GM21717 (cell line): ENCODE results near the gene CRACR2A.

ENCODE experiments used
- ATAC-seq: cut with Tn5 transposase; IDR thresholded peaks from one replicate; pipeline ENCODE4 v1.9.1; 2021; ENCODE audit warnings: mild to moderate bottlenecking, moderate library complexity; ENCODE audit not compliant: unreplicated experiment

Gene CRACR2A

DNA sequence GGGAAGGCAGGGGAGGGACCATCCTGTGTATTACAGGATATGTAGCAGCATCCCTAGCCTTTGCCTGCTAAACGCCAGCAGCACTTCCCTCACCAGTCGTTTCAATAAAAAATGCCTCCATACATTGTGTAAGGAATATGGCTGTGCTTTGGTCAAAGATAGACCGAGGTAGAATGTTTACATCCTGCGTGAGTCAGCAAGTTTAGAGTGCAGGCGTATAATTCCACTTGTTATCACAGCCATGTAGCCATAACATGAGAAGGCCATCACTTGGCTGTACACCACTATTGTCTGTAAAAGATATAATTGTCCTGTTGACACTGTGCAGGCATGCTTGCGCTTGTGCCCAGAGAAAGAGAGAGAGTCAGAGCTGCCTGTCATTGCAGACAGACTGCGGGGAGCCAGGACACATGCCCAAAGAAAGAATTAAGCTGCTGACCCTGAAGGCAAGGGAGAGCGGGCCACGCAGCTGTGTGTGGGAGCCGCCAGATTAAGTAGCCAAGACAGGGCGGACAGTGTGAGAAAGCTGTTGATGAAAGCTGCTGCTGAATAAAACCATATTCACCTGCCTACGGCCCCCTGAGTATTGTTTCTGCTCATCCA lies 68.4 kb downstream of the CRACR2A start:
- no peak for ATAC-seq

DNA sequence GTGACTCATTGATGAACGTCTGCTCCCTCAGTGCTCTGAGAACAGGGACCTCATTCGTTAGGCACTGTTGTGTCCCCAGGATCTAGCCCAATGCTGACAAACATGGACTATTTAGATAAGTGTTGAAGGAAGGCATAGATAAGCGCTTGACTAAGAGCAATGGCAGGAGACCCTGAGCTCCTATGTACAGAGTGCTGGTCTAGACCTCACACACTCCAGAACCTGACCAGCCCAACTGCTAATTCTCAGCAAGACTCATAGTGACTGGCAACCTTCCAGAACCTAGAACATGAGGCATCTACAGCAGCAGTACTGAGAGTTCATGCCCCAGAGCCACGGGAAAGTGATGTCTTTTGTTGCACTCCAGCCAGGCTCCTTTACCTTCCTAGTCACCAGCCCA lies 69.2 kb downstream of the CRACR2A start:
- no peak for ATAC-seq

DNA sequence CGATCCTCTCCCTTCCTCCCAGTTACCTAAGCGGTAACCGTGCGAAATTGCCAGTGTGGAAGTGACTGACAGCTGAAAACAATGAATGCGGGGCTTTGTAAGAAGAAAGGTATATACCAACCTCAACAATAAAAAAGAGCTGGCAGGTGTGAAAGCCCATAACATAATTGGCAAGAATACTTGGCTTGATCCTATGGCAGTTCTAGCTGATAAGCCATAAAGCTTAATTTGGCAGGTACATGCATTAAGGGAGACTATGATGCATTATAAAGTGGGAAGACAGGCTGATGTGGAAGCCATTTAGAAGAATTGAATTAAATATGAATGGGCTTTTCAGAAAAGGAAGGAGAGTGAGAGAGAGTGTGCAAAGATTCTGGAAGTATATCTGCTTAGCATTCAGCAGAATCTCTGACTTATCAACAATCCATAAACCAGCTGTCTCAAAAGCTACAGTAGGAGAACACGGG lies 71.3 kb downstream of the CRACR2A start:
- no peak for ATAC-seq

DNA sequence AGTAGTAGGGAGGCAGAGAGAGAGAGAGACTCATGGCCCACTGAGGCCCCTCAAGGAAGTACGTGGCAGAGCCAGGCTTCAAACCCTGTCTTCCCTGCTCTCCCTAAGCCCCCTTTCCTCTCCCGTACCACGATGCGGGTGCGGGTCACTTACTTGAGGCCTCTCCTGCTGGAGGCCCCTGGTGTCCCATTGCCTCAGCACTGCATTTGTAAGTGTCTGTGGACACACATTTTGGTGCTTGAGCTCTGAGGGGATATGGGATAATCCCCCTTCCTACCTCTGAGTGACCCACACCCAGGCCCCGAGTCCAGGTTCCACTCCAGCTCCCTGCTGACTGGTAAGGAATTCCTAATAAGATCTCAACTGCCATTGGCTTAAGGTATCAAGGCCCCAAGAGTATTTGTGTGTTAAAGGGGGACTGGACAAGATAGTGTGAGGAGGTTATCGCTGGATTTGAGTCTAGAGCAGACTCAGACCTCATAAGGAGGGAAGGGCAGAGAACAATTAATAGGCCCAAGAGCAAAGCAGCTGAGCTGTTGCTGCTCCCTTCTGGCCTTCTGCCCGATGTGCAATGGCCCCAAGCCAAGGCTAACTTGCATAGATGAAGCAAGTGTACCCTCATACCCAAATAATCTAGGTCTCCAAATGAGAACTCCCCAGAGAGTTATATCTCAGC lies 71.9 kb downstream of the CRACR2A start:
- ATAC-seq: no peak

GRCh38 chr12:3679831-3680230 lies 73.1 kb downstream of the CRACR2A start:
- no peak for ATAC-seq

GRCh38 chr12:3677609-3678008 lies 75.3 kb downstream of the CRACR2A start:
- no peak for ATAC-seq

DNA sequence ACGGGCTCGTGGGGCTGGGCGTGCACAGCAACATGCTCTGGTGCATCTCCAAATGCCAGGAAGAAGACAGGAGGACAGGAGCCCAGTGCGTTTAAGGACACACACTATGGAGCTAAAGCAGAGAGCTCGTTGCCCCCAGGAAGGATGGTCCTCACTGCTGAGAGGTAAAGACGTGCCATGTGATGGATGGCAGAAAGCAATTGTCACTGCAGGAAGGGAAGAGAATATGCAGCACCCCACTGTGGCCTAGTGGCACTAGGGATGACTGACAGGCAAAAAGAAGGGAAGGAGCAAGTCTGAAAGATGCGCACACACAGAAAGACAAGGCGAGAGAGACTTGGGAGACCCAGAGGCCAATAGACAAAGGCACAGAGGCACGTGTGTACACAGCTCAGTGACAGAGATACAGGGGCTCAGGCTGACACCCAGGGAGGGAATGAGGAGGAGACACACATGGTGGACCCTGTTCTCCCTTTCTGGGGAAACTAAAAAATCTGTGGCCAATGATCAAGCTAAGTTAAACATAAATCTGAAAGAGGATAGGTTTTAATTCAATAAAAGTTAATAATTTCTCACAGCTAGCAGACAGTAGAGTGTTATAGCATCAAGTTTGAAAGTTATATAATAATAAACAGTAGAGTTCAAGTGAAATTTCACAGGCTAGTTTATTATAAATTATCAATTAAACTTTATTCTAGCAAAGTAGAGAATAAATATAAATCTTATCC lies 78.8 kb downstream of the CRACR2A start:
- ATAC-seq: no peak

DNA sequence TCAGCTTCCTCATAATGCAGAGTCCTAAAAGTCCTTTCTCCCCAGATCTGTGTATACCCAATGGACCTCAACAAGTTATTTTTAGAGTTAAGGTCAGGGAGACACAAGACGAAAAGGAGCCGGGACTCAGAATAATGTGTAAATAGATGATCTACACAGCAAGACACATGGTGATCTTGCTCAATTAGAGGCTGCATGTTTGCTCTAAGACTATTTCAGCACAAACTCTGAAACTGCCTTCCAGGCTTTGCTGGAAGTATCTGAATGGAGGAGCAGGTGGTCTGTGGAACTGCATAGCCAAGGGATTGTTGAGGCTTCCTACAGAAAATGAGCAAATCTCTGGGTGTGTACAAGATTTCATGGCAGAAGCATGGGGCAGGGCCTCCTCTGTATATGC lies 80.8 kb downstream of the CRACR2A start:
- no peak for ATAC-seq

- ATAC-seq: no peak
Observed at GRCh38 chr12:3671330-3672112, 81.4 kb downstream of the CRACR2A start.

GRCh38 chr12:3670083-3670620 lies 82.8 kb downstream of the CRACR2A start:
- ATAC-seq: no peak

- no peak for ATAC-seq
Observed at GRCh38 chr12:3669594-3669993, 83.3 kb downstream of the CRACR2A start.

GRCh38 chr12:3668479-3669165 lies 84.3 kb downstream of the CRACR2A start:
- ATAC-seq: no peak

DNA sequence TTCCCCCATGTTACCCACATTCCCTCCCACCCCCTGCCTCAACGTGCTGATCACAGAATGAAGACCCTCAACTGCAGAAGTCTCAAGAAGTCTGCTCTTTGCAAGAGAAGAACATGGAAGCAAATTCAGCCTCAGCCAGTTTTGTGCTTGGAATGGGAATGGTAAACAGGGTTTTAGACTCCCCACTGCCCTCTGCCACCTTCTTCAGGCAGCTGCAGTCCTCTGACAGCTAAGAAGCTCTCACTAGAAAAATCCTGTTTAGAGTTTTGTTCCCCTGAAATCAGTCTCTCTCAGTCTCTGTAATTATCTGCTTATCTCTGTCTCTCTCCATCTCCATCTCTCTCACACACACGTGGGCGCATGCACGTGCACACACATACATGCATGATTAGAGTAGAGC lies 85.4 kb downstream of the CRACR2A start:
- no peak for ATAC-seq

DNA sequence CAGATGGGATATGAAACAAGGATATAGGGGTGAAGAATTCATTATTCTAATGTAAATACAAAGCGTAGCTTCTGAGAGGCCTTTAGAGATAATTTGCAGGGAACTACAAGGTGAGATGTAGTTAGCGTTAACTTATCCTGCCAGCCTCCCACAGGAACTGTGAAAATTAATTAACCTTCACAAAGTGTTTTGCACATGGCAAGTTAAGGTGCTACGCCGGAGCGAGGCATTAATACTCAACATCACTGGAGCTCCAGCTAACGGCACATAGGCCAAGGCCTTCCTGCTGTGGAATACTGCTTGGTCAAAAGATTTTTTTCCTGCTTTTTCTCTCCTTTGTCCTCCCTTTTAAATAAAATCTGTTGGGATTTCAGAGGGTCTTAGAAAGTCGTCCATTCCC lies 86.5 kb downstream of the CRACR2A start:
- ATAC-seq: no peak

DNA sequence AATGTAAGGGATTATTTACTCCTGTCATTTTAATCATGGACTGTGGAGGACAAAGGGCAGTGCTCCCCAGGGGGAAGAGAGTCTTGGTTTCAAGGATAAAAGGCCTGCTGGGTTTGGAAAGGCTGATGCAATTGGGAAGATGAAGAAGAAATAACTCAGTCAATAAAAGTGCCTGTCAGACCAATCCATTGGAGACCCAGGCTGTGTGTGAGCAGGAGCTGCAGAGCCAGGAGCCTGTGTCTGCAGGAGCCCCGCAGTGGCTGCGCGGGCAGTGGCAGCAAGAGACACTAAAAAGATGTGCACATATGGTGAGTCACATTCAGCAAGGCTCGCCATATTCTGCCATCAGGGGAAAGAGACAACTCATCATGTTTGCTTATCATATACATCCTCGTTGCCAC lies 90.4 kb downstream of the CRACR2A start:
- no peak for ATAC-seq

GRCh38 chr12:3661028-3661427 lies 91.9 kb downstream of the CRACR2A start:
- no peak for ATAC-seq

- no peak for ATAC-seq
Observed at GRCh38 chr12:3658327-3659163, 94.4 kb downstream of the CRACR2A start.

DNA sequence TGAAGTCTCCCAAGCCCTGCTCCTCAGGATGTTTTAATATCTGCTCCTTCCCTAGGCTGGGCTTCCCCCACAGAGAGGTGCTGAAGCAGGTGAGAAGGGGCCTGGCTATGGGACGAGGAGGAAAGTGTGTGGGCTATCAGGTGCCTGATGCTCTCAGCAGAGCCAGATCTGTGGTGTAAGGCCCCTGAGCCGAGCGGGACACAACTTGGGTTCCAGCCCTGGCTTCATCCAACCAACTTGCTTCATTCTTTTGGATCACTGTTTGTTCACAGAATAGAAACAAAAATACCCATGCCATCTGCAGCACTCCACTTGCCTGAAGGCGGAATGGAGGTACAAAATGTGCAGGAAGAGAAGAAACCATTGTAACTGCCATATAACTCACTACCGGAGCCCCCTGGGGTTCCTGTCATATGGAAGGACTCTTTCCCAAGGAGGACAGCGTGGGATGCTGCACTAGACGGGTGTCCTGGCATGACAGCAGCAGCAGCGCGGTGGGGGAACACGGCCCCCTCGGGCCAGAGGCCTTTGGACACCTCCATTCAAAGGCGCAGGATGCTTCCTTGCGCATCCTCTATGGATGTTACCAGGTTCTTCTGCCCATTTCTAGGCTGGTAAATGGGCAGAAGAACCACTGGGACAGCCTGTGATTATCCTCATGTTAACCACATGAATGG lies 95.8 kb downstream of the CRACR2A start:
- no peak for ATAC-seq

- ATAC-seq: no peak
Observed at GRCh38 chr12:3655328-3655900, 97.5 kb downstream of the CRACR2A start.
